Stimulated activated CD8-positive, alpha-beta memory T cell treated with anti-CD3 and anti-CD28 coated beads, Interleukin-2, amount 100 ng/mL, for 1 hour (primary cell): ENCODE measurements around the gene CASZ1.

Experiments used
- DNase-seq, 2 donors: peaks; one replicate each; pipeline ENCODE4 v3.0.0-alpha.2; 2020; ENCODE audit warnings: low read depth in 2 of 2

CASZ1 gene

DNA sequence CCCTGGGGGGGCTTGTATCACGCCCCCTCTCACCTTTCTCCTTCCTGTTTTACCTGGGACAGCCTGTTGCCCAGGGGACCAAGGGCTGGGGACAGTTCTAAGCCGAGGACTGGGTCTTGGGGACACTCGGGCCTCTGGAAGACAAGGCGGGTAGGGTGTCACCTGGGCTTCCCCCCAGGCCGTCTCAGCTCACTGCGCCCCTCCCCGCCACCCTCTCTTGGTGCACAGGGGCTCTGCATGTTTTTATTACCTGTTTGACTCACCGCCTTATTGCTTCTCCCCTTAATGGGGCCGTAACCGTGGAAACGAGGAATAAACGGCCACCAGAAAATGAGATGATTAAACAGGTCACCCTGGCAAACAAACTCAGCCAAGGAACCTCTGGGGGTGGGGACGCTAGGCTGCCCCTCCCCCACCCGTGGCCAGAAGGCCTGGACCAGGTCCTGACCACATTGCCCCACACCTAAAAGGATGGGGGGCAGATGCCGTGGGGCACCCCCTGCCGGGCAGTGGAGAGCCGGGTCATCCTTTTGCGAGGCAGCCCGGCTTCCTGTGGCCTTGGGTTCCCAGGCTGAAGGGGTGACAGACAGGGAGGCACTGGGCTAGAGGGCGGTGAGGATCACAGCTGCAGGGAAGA lies 109.9 kb downstream of the CASZ1 start:
- DNase-seq: no peak

DNA sequence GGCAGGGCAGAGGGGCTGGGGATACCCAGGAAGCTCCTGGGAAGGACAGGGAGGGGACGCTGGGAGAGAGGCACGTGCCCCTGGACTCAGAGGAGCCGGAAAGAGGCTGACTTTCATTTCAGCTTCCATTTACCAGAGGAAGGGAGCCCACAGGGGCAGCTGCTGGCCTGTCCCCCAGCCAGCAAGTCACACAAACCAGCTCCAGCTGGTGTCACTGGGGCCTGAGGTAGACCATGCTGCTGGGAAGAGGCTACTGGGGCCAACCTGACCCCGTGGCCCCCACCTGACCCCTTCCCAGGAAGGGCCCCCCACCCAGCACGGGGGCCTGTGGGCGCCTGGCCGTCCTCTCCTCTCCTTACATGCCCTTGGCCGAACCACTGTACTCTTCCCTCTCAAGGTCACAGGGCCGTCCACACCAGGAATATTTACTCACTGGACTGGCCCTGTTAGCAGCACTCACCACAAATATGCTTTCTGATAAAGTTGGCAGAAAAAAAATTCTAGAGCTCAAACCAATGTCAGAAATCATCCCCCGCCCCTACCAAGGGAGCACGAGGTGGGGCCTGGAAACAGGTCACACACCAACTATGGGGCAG lies 110.5 kb downstream of the CASZ1 start:
- DNase-seq: no peak

DNA sequence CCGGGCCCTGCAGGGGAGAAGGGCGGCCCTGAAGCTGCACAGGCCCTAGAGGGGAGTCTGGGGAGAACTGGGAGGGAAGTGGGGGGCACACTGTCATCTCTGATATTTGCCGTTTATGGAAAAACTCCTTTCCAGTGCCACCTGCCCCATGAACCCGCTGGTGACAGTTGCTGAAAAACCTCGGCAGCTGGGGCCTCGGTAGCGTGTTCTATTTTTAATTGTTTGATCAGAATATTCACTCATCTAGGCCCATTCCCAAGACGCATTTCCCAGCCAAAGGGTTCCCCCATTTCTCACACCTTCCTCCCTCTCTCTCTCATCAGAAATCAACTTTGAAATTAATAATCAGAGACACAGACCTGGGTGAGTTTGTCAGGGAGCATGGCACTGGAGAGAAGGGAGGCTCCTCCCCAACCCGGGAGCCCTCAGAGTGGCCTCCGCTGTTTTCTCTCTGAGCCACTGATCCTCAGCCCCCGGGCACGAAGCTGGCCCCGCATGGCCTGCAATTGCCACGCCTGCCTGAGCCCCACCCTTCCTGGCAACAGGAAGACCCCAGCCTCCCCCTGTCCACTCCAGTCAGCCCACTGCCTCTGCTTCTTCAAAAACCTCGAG lies 111.1 kb downstream of the CASZ1 start:
- DNase-seq: no peak

DNA sequence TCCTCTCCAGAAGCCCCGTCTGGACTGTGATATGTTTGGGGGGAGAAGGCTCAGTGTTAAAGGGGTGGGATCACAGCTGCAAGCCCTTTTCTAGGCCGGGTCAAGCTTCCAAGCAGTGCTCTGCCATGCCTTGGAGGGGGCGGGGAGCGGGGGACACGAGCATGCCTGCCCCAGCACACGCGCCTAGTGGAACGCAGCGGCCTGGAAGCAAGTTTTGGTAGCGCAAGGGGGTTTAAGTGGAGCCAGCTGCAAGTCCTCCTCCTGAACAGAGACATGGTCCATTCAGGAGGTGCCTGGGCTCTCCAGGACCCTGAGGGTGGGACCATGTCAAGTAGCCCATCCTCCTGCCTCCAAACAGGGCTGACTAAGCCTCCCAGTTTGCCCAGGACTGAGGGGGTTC lies 112.2 kb downstream of the CASZ1 start:
- DNase-seq: no peak

DNA sequence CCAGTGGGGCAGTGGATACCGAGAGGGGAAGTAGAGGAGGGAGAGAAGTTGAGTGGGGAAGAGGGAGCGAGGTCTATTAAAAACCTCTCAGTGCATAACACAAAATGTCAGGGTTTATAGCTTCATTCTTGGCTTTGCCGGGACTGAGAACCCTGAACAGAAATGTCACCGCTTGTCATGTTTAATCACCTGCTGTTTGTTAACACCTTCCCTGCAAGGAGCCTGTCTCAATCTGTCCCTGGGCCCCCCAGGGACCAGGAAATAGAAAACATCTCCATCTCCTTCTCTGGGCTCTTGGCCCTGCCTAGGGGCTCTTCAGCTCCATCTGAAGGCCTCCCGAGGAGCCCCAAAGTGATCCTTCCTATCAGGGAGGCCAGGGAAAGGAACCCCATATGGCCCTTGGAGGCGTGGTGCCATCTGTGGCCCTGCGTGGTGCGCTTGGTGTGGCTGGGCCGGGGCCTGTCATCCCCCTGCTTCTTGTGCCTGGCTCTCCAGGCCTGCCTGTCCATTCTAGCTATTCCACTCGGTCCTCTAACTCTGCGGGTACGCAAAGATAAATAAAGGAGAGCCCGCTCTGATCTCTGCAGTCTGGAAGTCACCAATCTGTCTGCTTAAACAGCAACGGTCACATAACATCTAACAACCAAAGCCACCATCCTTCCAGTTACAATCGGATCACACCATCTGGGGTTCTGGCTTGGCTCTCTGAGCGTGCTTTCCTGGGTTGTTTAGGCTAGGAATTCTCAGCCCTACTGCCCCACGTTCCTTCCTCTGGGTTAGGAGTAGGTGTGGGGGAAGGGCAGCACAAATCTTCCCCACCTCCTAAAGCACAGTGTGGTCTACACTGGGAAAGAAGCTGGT lies 113.8 kb downstream of the CASZ1 start:
- DNase-seq: no peak

DNA sequence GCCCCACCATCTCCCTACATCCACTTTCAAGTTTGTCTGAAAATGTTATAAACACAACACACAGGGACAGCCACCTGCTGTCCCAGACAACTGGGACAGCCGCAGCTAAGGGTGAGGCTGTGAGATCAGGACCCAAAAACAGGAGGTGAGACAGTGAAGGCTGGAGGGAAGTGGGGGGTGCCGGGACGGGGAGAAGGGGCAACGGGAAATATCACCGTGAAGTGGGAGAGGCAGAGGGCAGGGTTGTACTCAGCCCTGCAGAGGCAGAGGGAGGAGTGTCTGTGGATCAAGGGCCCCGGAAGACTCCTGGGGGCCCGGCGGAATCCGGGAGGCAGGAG lies 114.4 kb downstream of the CASZ1 start:
- no peak for DNase-seq

DNA sequence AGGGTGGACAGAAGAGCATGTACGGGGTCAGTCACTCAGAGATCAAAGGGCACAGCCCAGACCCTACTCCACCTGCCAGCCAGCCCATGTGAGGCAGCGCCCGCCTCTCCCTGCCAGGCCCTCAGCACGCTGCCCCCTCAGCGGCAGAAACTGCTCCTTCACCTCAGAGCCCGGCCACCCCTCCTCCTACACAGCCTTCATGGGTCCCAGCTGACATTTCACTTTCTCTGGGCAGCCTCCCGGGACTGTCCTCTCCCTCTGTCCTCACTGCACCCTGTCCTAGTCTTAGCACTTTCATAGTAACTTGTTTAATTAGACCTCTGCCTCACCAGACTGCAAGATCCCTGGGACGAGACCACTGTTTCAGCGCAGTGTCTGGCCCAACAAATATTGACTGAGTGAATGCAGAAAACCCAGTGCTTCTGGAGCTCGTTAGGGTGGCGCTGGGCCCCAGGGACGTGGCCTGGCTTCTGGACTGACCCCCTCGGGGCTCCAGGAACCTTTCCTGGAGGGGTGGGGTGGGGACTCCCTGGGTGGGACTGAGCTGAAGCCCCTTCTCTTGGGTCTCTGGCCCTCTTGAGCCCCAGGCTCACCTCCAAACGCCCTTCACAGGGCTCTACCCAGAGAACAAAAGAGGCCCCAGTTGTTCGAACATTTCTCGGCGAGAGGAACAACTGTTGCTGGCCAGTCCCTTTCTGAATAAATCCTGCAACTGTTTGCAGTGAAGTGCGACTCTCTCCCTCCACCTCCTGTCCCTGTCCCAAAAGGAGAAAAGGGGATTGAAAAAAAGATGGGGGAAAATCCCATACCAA lies 114.9 kb downstream of the CASZ1 start:
- no peak for DNase-seq

DNA sequence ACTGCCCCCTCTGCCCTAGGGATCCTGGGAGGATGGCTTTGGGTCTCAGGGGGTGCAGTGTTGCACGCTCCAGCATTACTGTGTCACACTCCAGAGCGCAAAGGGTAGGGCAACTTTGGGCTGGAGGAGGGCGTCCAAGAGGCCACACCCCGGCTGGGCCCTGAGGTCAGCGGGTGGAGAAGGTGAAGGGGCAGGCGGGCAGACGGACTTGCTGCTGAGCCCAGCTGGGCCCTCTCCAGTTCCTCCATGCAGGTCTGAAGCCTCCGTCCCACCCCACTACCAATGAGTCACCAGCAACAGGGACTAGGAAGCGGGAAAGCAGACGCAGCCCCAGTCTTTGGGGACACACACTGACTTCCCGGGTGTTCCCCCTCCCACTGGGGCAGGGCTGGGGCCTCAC lies 116.0 kb downstream of the CASZ1 start:
- no peak for DNase-seq

DNA sequence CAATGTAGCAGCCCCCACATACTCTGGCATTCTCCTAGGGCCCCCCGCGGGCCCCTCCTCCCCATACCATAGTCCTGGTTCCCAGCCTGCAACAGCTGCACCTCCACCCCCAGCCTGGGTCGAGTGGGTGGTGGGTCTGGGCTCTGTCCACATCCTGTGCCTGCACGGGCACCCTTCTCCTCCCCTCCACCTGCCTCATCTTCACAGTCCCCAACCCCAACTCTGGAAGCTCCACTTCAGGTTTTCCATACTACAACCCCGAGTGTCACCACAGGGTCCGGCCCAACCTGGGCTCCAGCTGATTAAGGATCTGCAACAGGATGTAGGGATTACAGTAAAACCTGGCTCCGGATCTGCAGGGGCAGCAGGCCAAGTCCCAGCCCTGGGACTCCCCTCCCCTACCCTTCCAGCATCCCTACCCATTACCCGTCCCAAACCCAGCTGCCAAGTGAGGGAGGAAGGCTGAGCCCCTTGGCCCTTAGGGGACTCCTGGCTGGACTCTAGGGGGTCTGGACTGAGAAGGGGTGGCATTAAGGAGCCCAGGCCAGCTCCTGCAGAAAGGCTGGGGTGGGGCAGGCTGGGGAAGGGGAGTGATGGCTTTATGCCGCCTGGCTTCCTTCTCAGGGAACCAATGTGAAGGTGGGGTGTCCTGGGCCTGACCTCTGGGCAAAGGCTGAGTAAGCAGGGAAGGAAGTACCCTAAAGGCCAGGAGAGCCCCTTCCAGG lies 116.8 kb downstream of the CASZ1 start:
- DNase-seq: no peak

DNA sequence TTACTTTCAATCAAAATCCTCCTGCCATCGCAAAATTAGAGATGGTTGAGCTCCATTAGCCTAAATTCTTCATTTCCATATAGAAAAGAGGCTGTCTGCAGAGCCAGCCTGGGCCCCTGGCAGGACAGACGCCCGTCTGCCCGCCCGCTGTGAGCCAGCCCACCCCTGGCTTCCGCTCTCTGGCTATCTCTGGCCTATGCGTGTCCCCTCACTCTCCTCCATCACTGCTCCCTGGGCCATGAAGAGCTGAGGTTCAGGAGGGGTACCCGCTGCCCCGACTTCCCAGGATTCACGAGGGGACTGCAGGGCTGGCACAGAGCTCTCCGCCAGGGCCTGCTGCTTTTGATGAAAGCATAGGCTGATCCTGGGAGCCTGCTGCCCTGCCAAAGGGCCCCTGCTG lies 117.6 kb downstream of the CASZ1 start:
- no peak for DNase-seq

DNA sequence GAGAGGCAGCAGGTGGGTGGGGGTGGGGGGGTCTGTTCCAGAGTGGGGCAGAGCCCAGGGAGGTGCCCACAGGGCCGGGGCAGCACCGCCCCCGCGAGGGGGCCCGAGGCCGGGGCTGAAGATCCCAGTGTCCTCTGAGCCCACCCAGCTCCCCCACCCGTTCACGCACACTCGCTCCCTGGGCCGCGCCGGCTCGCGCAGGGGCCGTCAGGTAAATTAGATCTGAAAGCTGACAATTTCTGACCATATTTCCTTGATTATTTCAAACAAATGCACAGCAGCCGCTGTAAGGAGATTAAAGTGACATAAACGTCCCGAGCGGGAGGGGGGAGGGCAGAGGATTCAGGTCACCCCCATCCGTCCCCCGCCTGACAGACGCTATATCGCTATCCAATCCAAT lies 118.0 kb downstream of the CASZ1 start:
- no peak for DNase-seq

DNA sequence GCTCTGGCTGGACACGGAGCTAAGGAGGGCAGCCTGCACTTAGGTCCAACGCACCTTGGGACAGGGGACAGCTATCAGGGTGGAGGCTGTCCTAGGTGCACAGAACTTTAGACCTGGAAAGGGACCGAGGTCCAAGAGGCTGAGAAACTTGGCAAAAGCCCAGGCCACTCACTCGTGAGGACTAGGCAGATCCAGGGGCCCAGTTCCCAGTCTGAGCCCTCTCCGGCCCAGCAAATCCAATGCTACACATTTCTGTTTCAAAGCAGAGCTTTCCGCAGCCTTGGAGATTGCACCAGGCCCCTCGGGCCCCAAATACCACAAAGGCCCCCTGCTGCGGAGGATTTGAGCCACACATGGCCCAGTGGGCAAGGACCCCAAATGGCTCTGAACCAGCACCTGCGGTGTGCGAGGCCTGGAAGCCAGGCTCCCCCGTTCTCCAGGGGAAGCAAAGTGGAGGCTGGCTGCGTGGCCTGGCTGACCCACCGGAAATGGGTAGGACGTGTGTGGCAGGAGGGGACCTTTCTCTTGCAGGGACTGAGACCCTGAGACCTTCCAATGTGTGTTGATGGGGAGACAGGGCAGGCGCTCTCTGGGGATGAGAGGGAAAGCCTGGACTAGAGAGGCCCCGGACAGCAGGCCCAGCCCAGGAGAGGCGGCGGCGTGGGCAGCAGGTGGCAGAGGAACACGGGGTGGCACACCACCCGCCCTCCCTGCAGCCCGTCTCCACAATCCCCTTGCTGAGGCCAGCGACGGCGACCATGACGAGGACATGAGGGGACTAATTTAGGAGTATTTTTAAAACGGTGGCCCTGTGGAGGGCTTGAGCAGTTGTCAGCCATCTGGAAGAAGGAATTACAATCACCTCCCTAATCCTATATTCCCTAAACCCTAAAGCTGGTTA lies 118.7 kb downstream of the CASZ1 start:
- no peak for DNase-seq

DNA sequence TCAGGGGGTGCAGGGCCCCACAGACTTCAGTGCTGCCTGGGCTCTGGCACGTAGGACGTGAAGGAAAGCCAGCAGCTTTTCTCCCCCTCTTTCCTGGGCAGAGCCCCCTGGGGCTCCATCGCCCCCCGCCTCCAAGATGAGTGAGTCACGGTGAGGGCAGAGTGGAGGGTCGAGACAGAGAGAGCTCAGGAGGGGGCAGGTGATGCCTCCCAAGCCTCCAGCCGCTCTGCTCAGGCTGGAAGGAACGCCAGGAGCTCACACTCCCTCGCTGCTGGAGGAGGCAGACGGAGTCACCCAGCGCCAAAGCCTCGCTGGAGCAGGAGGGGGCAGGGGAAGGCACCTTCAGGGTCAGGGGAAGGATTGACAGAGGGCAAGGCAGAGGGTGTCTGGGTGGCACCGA lies 119.5 kb downstream of the CASZ1 start:
- no peak for DNase-seq

DNA sequence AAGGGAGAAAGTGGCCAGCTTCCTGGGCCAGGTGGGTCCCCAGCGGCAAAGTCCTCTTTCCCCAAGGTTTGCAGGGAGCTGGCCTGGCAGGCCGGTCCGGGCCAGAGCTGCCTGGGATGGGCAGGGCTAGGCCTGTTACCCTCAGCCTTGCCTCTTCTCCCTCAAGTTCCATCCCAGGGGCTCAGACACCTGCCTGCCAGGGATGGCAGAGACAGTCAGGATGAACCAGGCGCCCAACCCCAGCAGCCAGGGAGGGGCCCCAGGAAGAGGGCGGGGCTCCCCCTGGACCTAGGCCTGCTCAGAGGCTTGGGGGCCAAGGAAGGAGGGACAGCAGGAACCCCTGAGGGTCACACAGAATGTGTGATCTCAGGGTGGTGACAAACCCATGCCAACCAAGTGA lies 120.6 kb downstream of the CASZ1 start:
- DNase-seq: no peak

DNA sequence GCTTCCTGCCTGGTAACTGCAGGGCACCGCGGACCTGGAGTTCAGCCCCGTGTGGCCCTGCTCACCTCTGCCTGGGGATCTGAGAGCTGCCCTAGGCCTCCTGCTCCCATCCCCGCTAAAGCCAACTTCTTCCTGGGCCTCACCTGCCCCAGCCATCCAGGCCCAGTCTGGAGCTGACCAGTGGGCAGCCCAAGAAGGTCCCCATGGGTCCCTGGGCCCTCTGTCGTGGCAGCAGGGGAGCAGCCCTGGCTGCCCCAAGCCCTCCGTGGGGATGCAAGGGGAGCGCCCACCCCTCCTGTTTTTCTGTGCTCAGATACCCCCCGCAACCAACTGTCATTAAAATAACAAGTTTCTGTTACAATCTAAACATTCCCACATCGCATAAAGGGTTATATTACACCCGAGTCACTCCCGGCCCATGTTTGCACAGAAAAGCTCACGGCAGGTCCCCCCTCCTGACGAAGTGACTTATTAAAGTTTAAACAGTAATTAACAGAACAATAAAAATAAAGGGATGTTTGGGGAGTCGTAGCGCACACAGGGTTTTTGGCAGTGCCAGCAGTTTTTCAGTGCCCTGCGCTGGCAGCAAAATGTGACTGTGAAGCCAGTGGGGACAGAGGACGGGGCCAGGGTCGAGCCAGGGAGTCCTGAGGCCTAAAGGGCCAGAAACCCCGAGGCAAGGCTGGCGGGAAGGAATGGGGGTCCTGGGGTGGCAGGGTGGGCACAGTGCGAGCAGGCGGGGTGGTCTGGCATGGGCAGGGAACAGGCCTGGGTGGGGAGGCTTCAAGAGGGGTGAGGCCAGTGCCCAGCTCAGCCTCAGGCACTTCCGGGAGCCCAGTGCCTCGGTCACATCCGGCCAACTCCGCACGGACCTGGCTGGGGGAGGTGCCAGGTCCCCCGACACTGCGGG lies 121.5 kb downstream of the CASZ1 start:
- no peak for DNase-seq

DNA sequence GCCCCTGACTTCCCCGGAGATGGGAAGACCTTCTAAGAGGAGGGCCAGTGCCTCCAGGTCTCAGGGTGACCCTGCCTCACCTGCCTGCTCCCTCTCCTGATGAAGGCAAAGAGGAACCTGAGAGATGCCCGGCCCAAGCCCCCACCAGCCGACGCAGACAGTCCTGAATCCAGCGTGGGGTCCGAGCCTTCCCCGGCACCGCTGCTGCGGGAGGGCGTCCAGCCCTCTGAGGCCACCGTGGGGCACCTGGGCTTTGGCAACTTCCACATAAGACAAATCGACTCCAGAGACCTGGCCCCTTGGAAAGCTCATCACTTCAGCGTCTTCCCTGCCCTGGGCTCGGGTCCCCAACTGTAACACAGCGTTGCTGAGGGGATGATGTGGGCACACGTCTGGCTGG lies 122.2 kb downstream of the CASZ1 start:
- no peak for DNase-seq

DNA sequence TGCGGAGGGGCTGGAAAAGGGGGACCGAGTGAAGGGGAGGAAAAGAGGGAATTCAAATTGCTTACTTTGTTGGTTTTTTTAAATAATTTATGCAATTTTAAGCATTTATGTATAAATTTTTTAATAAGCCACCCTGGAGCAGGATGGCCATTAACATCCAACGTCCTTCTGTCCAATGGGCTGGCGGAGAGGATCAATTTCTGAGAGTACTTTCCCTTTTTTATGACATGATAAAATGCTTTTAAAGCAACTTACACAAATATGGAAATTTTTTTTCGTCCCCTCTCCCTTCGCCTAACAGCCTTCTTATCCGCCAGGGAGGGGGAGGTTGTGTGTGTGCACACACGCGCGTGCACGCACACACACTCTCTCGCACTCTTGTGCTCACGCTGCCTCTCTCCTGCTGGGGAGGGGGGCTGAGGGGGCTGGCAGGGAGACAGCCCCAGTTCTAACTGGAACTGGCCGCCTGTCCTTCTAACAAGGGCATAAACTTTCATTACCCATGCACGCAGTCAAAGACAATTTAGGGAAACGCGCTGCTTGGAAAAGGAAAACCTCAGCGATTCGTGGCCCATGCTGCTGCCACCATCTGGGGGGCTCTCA lies 123.2 kb downstream of the CASZ1 start:
- DNase-seq: no peak

DNA sequence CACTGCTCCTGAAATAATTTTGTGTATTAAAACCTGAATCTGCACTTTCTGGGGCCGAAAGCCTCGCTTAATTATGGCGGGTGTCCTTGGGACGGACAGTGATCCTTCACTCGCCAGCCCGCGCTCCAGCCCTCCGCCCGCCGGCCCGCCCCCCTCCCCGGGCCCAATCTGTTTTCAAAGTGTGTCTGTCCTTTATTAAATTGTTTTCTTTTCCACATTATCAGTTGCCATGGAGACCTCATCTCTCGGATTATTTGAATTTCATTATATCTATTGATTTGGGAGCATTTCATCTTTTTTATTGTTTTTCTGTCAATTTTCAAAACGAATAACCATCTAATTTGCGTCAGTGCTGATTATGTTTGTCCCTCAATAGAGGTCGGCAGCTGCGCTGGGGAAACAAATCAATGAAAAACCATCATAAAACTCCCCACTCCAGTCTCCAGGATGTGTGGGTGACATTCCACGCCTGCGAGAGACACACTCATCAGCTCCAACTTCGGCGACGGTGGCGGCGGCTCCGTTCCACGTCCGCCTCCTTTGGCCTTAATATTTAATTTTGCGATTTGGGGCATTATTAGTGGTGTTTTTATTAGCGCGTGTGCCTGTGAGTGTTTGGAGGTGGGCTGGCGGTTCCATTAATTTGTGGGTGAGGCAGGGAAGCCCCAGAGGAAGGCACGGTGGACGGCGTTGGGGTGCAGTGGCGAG lies 123.9 kb downstream of the CASZ1 start:
- DNase-seq: no peak
